ENCODE measurements around the gene WFIKKN1.

The WFIKKN1 gene

GRCh38 chr16:624526-625070, 6.2 kb upstream of the WFIKKN1 start:
- peaks cover 5% of the 10 kb centered on the region for H3K36me3 Mint-ChIP-seq
- ATAC-seq (ENCODE audit: low read depth) (no peak), DNase-seq (ENCODE audit: low spot score in 2 of 2) (no peak)
- no peaks in the 10 kb centered on the region for H3K9me3 Mint-ChIP-seq
- no peak overlapping the region for H3K4me3 Mint-ChIP-seq
- no peak overlapping the region for H3K27ac Mint-ChIP-seq
- H3K4me1 Mint-ChIP-seq: peaks cover 3% of the 10 kb centered on the region
- H3K27me3 Mint-ChIP-seq: no peaks in the 10 kb centered on the region

- Mint-ChIP-seq H3K27me3 (no peaks in the 10 kb centered on the region), H3K9me3 (no peaks in the 10 kb centered on the region), H3K4me3 (no peak overlapping the region), H3K27ac (no peak overlapping the region), H3K4me1 (peaks cover 3% of the 10 kb centered on the region), H3K36me3 (peaks cover 5% of the 10 kb centered on the region)
- DNase-seq (ENCODE audit: low spot score in 2 of 2) (no peak), ATAC-seq (ENCODE audit: low read depth) (no peak)
Measured at GRCh38 chr16:625117-625976, 5.4 kb upstream of the WFIKKN1 start.

- no peak for ATAC-seq (ENCODE audit: low read depth)
- DNase-seq (ENCODE audit: low spot score in 2 of 2): no peak
- Mint-ChIP-seq H3K9me3 (no peaks in the 10 kb centered on the region), H3K4me1 (peaks cover 3% of the 10 kb centered on the region), H3K27ac (no peak overlapping the region), H3K4me3 (no peak overlapping the region), H3K36me3 (peaks cover 5% of the 10 kb centered on the region), H3K27me3 (no peaks in the 10 kb centered on the region)
Measured at GRCh38 chr16:625977-626765, 4.6 kb upstream of the WFIKKN1 start.

GRCh38 chr16:626787-627453, 3.9 kb upstream of the WFIKKN1 start:
- peaks cover 3% of the 10 kb centered on the region for H3K4me1 Mint-ChIP-seq
- ATAC-seq (ENCODE audit: low read depth) (no peak), DNase-seq (ENCODE audit: low spot score in 2 of 2) (no peak)
- H3K4me3 Mint-ChIP-seq: no peak overlapping the region
- H3K9me3 Mint-ChIP-seq: no peaks in the 10 kb centered on the region
- peaks cover 3% of the 10 kb centered on the region for H3K27me3 Mint-ChIP-seq
- H3K27ac Mint-ChIP-seq: no peak overlapping the region
- H3K36me3 Mint-ChIP-seq: peaks cover 5% of the 10 kb centered on the region

- Mint-ChIP-seq H3K27ac (no peak overlapping the region), H3K4me1 (peaks cover 3% of the 10 kb centered on the region), H3K9me3 (no peaks in the 10 kb centered on the region), H3K27me3 (peaks cover 3% of the 10 kb centered on the region), H3K4me3 (no peak overlapping the region), H3K36me3 (peaks cover 5% of the 10 kb centered on the region)
- DNase-seq (ENCODE audit: low spot score in 2 of 2) (no peak), ATAC-seq (ENCODE audit: low read depth) (no peak)
Measured at GRCh38 chr16:627454-628239, 3.1 kb upstream of the WFIKKN1 start.

GRCh38 chr16:628321-629061, 2.3 kb upstream of the WFIKKN1 start:
- Mint-ChIP-seq H3K36me3 (peaks cover 5% of the 10 kb centered on the region), H3K9me3 (no peaks in the 10 kb centered on the region), H3K27me3 (peaks cover 3% of the 10 kb centered on the region), H3K4me3 (no peak overlapping the region), H3K27ac (no peak overlapping the region), H3K4me1 (peaks cover 3% of the 10 kb centered on the region)
- no peak for DNase-seq (ENCODE audit: low spot score in 2 of 2)
- ATAC-seq (ENCODE audit: low read depth): no peak

GRCh38 chr16:629185-629832, 1.5 kb upstream of the WFIKKN1 start:
- DNase-seq (ENCODE audit: low spot score in 2 of 2): no peak
- peaks cover 3% of the 10 kb centered on the region for H3K27me3 Mint-ChIP-seq
- peaks cover 5% of the 10 kb centered on the region for H3K36me3 Mint-ChIP-seq
- H3K4me3 Mint-ChIP-seq: no peak overlapping the region
- H3K27ac Mint-ChIP-seq: no peak overlapping the region
- no peaks in the 10 kb centered on the region for H3K9me3 Mint-ChIP-seq
- no peak for ATAC-seq (ENCODE audit: low read depth)
- peaks cover 3% of the 10 kb centered on the region for H3K4me1 Mint-ChIP-seq

- peaks cover 3% of the 10 kb centered on the region for H3K27me3 Mint-ChIP-seq
- no peak for DNase-seq (ENCODE audit: low spot score in 2 of 2)
- no peak overlapping the region for H3K27ac Mint-ChIP-seq
- H3K36me3 Mint-ChIP-seq: peaks cover 5% of the 10 kb centered on the region
- no peak for ATAC-seq (ENCODE audit: low read depth)
- H3K4me1 Mint-ChIP-seq: peaks cover 4% of the 10 kb centered on the region
- H3K9me3 Mint-ChIP-seq: no peaks in the 10 kb centered on the region
- no peak overlapping the region for H3K4me3 Mint-ChIP-seq
Measured at GRCh38 chr16:629833-630248, 944 bp upstream of the WFIKKN1 start.

- Mint-ChIP-seq H3K27ac (no peak overlapping the region), H3K4me1 (peaks cover 5% of the 10 kb centered on the region), H3K36me3 (peaks cover 5% of the 10 kb centered on the region), H3K27me3 (peaks cover 3% of the 10 kb centered on the region), H3K9me3 (no peaks in the 10 kb centered on the region), H3K4me3 (no peak overlapping the region)
- DNase-seq (ENCODE audit: low spot score in 2 of 2) (no peak), ATAC-seq (ENCODE audit: low read depth) (no peak)
Measured at GRCh38 chr16:630249-630814, 453 bp upstream of the WFIKKN1 start.

GRCh38 chr16:631808-632358, 1.1 kb downstream of the WFIKKN1 start:
- ATAC-seq (ENCODE audit: low read depth) (no peak), DNase-seq (ENCODE audit: low spot score in 2 of 2) (no peak)
- Mint-ChIP-seq H3K4me3 (no peak overlapping the region), H3K27me3 (peaks cover 3% of the 10 kb centered on the region), H3K4me1 (peaks cover 7% of the 10 kb centered on the region), H3K9me3 (no peaks in the 10 kb centered on the region), H3K27ac (no peak overlapping the region), H3K36me3 (no peaks in the 10 kb centered on the region)

- Mint-ChIP-seq H3K36me3 (no peaks in the 10 kb centered on the region), H3K4me3 (no peak overlapping the region), H3K9me3 (no peaks in the 10 kb centered on the region), H3K4me1 (peaks cover 7% of the 10 kb centered on the region), H3K27me3 (peaks cover 3% of the 10 kb centered on the region), H3K27ac (no peak overlapping the region)
- ATAC-seq (ENCODE audit: low read depth) (no peak), DNase-seq (ENCODE audit: low spot score in 2 of 2) (no peak)
Measured at GRCh38 chr16:632486-633335, 1.9 kb downstream of the WFIKKN1 start.
